GM10266 (cell line): ENCODE measurements around the gene PLCG2.

ENCODE experiments used
- DNase-seq: peaks from one replicate; pipeline ENCODE4 v3.0.0; 2012; ENCODE audit errors: extremely low spot score
- CTCF ChIP-seq: IDR thresholded peaks from 2 replicates; pipeline ENCODE4 v1.5.1; 2012; ENCODE audit warnings: mild to moderate bottlenecking, low read depth; ENCODE audit not compliant: control insufficient read depth, insufficient read depth; ENCODE audit errors: missing control alignments

PLCG2 gene

GRCh38 chr16:81767987-81768592, 11.0 kb upstream of the PLCG2 start:
- no peak for DNase-seq
- TF ChIP-seq CTCF: no peak

- no peak for TF ChIP-seq CTCF
- DNase-seq: no peak
Measured at GRCh38 chr16:81770008-81770407, 9.1 kb upstream of the PLCG2 start.

- DNase-seq: peak; percentile 47
- TF ChIP-seq CTCF: no peak
Measured at GRCh38 chr16:81774348-81774747, 4.7 kb upstream of the PLCG2 start.

DNA sequence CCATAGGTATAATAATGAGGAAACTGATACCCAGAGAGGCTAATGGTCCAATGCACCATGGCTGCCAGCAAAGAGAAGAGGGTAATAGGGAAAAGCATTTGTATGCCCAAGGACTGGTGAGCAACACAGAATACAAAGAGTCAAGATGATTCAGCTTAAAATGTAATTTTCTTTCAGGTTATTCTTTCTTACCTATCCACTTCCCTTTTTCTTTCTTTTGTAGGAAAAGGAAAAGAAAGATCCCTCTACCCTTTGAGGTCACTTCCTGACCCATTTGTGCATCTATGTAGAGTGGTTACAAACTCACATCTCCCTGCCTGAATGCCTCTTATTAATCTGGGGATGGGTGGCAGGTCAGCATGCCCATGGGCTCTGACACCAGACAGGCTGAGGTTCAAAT, 3.5 kb upstream of the PLCG2 start:
- TF ChIP-seq CTCF: no peak
- no peak for DNase-seq

- no peak for DNase-seq
- no peak for TF ChIP-seq CTCF
Measured at GRCh38 chr16:81778231-81778630, 860 bp upstream of the PLCG2 start.

GRCh38 chr16:81779536-81780320, 637 bp downstream of the PLCG2 start:
- DNase-seq: no peak
- TF ChIP-seq CTCF: no peak

GRCh38 chr16:81780350-81780749, 1.3 kb downstream of the PLCG2 start:
- no peak for DNase-seq
- no peak for TF ChIP-seq CTCF
